AG09309 (cell line): ENCODE data around the gene MYH15.

ENCODE experiments used
- DNase-seq: peaks from one replicate; pipeline ENCODE4 v3.0.0-alpha.2; 2010; ENCODE audit warnings: low read depth
- H3K4me3 ChIP-seq: 2 replicates; pipeline ENCODE4 v1.5.1; 2011; ENCODE audit warnings: mild to moderate bottlenecking, low read depth, low read length, moderate library complexity; ENCODE audit not compliant: control insufficient read depth
- TF ChIP-seq, protein P1 (sequence below): IDR thresholded peaks from 2 replicates; pipeline ENCODE4 v1.5.1; 2011; ENCODE audit warnings: mild to moderate bottlenecking, low read depth, low read length, inconsistent platforms; ENCODE audit not compliant: insufficient read depth, control insufficient read depth; ENCODE audit errors: missing control alignments

MYH15 gene

GRCh38 chr3:108548304-108548703, 37.9 kb upstream of the MYH15 start:
- no peak for DNase-seq
- TF ChIP-seq, protein P1, sequence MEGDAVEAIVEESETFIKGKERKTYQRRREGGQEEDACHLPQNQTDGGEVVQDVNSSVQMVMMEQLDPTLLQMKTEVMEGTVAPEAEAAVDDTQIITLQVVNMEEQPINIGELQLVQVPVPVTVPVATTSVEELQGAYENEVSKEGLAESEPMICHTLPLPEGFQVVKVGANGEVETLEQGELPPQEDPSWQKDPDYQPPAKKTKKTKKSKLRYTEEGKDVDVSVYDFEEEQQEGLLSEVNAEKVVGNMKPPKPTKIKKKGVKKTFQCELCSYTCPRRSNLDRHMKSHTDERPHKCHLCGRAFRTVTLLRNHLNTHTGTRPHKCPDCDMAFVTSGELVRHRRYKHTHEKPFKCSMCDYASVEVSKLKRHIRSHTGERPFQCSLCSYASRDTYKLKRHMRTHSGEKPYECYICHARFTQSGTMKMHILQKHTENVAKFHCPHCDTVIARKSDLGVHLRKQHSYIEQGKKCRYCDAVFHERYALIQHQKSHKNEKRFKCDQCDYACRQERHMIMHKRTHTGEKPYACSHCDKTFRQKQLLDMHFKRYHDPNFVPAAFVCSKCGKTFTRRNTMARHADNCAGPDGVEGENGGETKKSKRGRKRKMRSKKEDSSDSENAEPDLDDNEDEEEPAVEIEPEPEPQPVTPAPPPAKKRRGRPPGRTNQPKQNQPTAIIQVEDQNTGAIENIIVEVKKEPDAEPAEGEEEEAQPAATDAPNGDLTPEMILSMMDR, result no peak
- H3K4me3 ChIP-seq, result no peak overlapping the region

- TF ChIP-seq, protein P1, result no peak
- no peak for DNase-seq
- no peak overlapping the region for H3K4me3 ChIP-seq
Measured at GRCh38 chr3:108546692-108547091, 36.3 kb upstream of the MYH15 start.

GRCh38 chr3:108546247-108546646, 35.9 kb upstream of the MYH15 start:
- no peak for DNase-seq
- no peak overlapping the region for H3K4me3 ChIP-seq
- TF ChIP-seq, protein P1, result no peak

DNA sequence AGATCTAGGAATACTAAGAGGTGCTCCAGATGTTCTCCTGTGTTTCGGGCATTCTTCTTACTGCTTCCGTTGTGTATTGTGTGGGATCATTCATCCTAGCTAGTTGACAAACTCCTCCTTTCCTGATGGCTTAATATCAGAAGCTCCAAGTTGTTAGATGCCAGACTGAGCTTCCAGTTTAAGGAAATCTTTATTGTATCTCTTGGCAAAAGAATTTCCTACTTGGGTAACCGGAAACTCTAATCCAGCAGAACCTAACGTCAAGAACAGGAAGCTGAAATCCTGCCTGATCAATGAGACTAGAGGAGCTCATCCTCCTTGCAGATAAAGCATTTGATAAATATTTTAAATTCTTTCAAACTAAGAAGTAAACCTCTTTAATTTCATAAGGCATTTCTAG, 27.7 kb upstream of the MYH15 start:
- TF ChIP-seq, protein P1, result no peak
- DNase-seq, result no peak
- H3K4me3 ChIP-seq, result no peak overlapping the region

DNA sequence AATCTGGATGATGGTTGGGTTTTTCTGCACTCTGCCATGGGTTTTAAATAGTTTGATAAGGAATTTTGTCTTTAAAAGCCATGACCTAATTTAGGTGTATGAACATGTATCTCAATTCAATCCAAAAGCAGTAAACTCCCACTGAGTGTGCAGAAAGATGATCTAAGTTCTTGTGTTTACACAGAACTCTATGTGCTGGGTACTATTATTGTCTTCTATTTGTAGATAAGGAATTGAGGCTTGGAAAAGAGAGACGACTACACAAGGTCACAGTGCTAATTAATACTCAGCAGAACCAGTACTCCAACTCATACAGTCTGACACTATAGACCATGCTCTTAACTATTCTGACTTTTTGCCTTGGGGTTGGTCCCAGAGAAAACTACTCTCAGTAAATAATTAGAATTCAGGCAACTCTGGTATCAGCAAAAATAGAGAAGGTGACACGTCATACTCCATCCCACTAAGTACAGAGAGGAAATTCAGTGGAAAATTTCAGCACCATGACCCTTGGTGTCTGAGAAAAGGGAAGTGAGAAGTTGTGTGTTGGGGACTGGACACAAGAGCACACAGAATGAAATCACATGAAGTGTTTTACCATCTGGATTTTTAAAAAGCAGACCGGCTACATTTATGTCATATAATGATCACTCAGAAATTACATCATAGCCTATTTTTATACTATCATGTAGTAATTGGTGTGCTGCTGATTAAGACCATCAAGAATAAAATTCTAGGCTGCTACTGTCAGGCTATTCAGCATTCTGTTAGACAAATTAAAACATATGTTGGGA, 18.3 kb upstream of the MYH15 start:
- TF ChIP-seq, protein P1, result no peak
- DNase-seq, result no peak
- no peak overlapping the region for H3K4me3 ChIP-seq

GRCh38 chr3:108527817-108528216, 17.4 kb upstream of the MYH15 start:
- DNase-seq, result no peak
- TF ChIP-seq, protein P1, result no peak
- H3K4me3 ChIP-seq, result no peak overlapping the region
